Neural cell (in vitro differentiated cells): ENCODE measurements around the gene VASN.

Experiments
- EP300 ChIP-seq: fragments of 450-650 bp; conservative IDR thresholded peaks from 2 replicates; pipeline ENCODE4 v1.6.1; 2014; ENCODE audit warnings: antibody characterized with exemption, mild to moderate bottlenecking, moderate library complexity; ENCODE audit not compliant: poor library complexity, severe bottlenecking
- REST ChIP-seq: IDR thresholded peaks from 2 replicates; pipeline ENCODE4 v1.6.1; 2012; ENCODE audit warnings: borderline replicate concordance

- TF ChIP-seq REST (no peak), EP300 (no peak)
These were observed 29.9 kb downstream of the VASN start for GRCh38 chr16:4401510-4401909.
